IPS-18a (cell line): Measurements from ENCODE around the gene TULP3.

Experiments
- H3K27ac ChIP-seq: one replicate; pipeline ENCODE4 v1.5.1; 2013; ENCODE audit warnings: low read length
- H3K27me3 ChIP-seq: one replicate; pipeline ENCODE4 v1.6.1; 2013; ENCODE audit warnings: mild to moderate bottlenecking, low read length; ENCODE audit not compliant: control insufficient read depth, insufficient read depth
- H3K36me3 ChIP-seq: one replicate; pipeline ENCODE4 v1.6.1; 2013; ENCODE audit warnings: low read depth, low read length; ENCODE audit not compliant: control insufficient read depth
- H3K4me1 ChIP-seq: one replicate; pipeline ENCODE4 v1.6.1; 2013; ENCODE audit warnings: low read depth, low read length; ENCODE audit not compliant: control insufficient read depth
- H3K4me3 ChIP-seq: one replicate; pipeline ENCODE4 v1.5.1; 2013; ENCODE audit warnings: low read length
- H3K9ac ChIP-seq: one replicate; pipeline ENCODE4 v1.6.1; 2013; ENCODE audit warnings: mild to moderate bottlenecking, low read length, moderate library complexity
- H3K9me3 ChIP-seq: one replicate; pipeline ENCODE4 v1.6.1; 2013; ENCODE audit warnings: low read depth, low read length; ENCODE audit not compliant: control insufficient read depth

Gene TULP3

GRCh38 chr12:2979806-2980205 is 89.1 kb downstream of the TULP3 start:
- Histone ChIP-seq H3K4me3 (no peak overlapping the region), H3K36me3 (peaks cover 11% of the 10 kb centered on the region), H3K9ac (no peak overlapping the region), H3K9me3 (no peaks in the 10 kb centered on the region), H3K27me3 (no peaks in the 10 kb centered on the region), H3K27ac (no peak overlapping the region), H3K4me1 (peaks cover 12% of the 10 kb centered on the region)

DNA sequence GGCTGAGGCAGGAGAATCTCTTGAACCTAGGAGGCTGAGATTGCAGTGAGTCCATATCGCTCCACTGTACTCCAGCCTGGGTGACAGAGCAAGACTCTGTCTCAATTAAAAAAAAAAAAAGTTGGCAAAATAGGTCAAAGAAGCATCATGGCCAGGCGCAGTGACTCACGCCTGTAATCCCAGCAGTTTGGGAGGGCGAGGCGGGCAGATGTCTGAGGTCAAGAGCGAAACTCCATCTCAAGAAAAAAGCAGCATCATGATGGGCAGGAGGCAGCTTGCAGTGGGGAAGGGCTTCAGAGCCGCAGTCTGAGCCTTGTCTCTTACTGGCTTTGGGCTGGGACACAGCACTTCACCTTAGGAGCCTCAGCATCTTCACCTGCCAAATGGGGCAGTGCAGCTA is 89.9 kb downstream of the TULP3 start:
- Histone ChIP-seq H3K27ac (no peak overlapping the region), H3K4me3 (no peak overlapping the region), H3K36me3 (peaks cover 11% of the 10 kb centered on the region), H3K9me3 (no peaks in the 10 kb centered on the region), H3K27me3 (no peaks in the 10 kb centered on the region), H3K4me1 (peaks cover 12% of the 10 kb centered on the region), H3K9ac (no peak overlapping the region)

DNA sequence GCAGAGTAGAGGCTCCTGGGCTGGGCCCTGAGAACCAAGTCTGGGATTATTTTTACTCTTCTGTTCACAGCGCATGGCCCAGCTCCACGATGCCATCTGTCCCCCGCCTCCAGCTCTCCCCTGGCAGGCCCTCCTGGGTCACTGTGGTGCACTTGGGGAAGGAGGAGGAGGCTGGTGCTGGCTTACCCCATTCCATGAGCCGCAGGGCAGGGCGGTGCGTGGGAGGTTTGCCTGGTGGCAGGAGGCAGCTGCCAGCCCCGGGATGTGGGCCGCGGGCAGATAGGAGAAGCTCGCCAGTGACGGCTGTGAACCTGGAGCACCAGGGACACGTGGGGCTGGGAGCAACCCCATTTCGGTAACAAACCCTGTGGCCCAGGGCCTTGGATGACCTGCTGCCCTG is 91.7 kb downstream of the TULP3 start:
- no peak overlapping the region for H3K9ac ChIP-seq
- peaks cover 11% of the 10 kb centered on the region for H3K36me3 ChIP-seq

DNA sequence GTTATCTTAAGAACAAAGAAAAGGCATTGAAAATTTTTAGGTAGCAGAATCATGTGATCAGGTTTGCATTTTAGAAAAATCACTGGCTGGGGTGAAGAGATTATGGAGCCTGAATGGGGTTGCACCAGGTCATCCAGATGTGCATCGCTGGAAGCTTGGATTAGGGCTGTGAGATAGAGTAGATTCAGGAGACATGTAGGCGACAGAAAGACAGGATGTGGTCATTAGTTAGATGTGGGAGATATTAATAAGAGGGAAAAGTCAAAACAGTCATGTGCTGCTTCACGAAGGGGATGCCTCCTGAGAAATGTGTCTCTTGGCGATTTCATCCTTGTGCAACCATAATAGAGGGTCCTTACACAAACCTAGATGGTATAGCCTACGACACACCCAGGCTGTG is 93.6 kb downstream of the TULP3 start:
- Histone ChIP-seq H3K9me3 (peaks cover 2% of the 10 kb centered on the region), H3K4me3 (no peak overlapping the region), H3K27me3 (no peaks in the 10 kb centered on the region), H3K27ac (no peak overlapping the region), H3K9ac (no peak overlapping the region), H3K36me3 (peaks cover 10% of the 10 kb centered on the region), H3K4me1 (no peaks in the 10 kb centered on the region)

More for the DNA sequence above, 91.7 kb downstream of the TULP3 start:
- H3K27ac ChIP-seq: no peak overlapping the region
- no peaks in the 10 kb centered on the region for H3K27me3 ChIP-seq
- H3K4me3 ChIP-seq: no peak overlapping the region
- H3K4me1 ChIP-seq: peaks cover under 1% of the 10 kb centered on the region
- H3K9me3 ChIP-seq: no peaks in the 10 kb centered on the region

DNA sequence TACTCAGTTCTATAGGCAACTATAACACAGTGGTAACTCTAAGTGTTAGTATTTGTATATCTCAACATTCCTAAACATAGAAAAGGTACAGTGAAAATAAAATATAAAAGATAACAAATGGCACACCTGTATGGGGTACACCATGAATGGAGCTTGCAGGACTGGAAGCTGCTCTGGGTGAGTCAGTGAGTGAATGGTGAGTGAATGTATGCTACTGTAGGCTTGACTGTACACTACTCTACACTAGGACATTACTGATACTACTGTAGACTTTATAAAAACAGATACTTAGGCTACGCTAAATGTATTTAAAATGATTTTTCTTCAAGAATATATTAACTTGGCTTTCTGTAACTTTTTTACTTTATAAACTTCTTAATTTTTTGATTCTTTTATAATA is 94.0 kb downstream of the TULP3 start:
- Histone ChIP-seq H3K9me3 (peaks cover 3% of the 10 kb centered on the region), H3K4me3 (no peak overlapping the region), H3K36me3 (peaks cover 5% of the 10 kb centered on the region), H3K4me1 (no peaks in the 10 kb centered on the region), H3K9ac (no peak overlapping the region), H3K27ac (no peak overlapping the region), H3K27me3 (no peaks in the 10 kb centered on the region)

GRCh38 chr12:2986876-2987275 is 96.2 kb downstream of the TULP3 start:
- Histone ChIP-seq H3K4me3 (no peak overlapping the region), H3K9me3 (peaks cover 6% of the 10 kb centered on the region), H3K9ac (no peak overlapping the region), H3K36me3 (peaks cover 5% of the 10 kb centered on the region), H3K27ac (no peak overlapping the region), H3K27me3 (no peaks in the 10 kb centered on the region), H3K4me1 (no peaks in the 10 kb centered on the region)

- Histone ChIP-seq H3K27me3 (no peaks in the 10 kb centered on the region), H3K36me3 (peaks cover under 1% of the 10 kb centered on the region), H3K27ac (no peak overlapping the region), H3K4me1 (no peaks in the 10 kb centered on the region), H3K9me3 (peaks cover 6% of the 10 kb centered on the region), H3K4me3 (no peak overlapping the region), H3K9ac (no peak overlapping the region)
Measured at GRCh38 chr12:2988494-2988893, 97.8 kb downstream of the TULP3 start.
